IPS DF 4.7 (cell line): ENCODE data around the gene PYGB.

Experiments used
- DNase-seq: peaks from one replicate; pipeline ENCODE4 v3.0.0-alpha.2; 2013; ENCODE audit warnings: low spot score; ENCODE audit errors: extremely low read depth

The PYGB gene

GRCh38 chr20:25247956-25248785 is at the start of gene PYGB:
Gene PYGB, plus strand, starts transcription at chr20:25248085. Its CDS starts 94 bp downstream, at chr20:25248179.
- no peak for DNase-seq

DNA sequence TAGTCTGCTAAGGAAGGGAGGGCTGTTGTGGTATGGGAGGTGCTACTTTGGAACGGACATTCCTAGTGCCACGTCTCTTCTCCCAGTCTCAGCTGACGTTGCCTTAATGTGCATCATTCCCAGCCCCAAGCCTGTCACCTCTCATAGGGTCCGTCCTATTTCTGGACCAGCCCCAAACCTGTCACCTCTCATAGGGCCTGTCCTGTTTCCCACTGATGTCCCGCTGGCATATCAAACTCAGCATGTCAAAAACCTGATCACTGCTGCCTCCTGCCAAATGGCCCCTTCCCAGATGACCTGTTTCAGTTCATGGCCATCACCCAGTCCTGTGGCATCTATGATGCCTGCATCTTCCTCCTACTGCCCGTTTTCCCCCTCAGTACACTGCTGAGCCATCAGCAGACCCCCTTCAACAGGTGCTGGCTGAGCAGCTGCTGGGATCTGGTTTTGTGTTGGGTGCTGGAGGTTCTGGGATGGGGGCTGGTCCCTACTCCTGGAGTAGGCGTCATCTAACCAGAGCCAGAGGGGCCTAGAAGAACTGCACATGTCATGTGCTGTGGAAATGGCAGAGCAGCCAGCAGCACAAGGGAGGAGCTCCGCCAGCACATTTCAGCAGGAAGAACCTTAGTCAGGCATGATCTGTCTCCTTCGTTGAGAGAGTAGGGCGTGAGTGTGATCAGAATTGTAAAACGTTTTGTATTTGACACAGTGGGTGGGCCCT is 49.1 kb upstream of the PYGB start:
- DNase-seq: no peak

DNA sequence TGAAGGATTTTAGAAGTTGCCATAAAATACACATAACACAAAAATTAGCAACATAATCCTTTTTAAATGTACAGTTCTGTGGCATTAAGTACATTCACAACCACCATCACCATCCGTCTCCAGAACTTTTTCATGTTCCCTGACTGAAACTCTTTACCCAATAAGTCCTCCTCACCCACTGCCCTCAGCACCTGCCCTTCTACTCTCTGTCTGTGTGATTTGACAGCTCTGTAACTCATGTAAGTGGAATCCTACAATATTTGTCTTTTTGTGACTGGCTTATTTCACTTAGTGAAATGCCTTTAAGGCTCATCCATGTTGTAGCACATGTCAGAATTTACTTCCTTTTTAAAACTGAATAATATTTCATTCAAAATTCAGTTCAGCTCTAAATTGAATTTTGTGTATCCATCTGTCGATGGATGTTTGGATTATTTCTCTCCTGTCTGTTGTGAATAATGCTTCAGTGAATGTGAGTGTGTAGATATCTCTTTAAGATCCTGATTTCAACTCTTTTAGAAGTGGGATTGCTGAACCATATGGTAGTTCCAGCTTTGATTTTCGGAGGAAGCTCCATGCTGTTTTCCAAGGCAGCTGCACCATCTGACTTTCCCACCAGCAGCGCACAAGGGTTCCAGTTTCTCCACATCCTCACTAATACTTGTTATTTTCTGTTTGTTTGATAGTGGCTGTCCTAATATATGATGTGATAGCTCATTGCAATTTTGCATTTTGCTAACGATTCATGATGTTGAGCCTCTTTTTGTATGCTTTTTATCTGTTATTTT is 48.2 kb upstream of the PYGB start:
- DNase-seq: no peak

DNA sequence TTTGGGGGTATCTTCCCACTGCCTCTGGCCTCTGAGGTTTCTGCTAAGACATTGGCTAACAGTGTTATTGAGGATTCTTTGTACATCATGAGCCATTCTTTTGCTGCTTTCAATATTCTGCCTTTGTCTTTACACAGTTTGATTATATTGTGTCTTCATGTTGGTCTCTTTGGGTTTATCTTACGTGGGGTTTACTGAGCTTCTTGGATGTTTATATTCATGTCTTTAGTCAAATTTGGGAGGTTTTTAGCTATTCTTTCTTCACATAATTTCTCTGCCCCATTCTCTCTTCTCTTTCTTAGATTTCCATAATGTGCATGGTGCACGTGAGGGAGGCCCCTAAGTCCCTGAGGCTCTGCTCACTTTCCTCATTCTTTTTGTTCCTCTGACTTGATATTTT is 44.8 kb upstream of the PYGB start:
- no peak for DNase-seq

DNA sequence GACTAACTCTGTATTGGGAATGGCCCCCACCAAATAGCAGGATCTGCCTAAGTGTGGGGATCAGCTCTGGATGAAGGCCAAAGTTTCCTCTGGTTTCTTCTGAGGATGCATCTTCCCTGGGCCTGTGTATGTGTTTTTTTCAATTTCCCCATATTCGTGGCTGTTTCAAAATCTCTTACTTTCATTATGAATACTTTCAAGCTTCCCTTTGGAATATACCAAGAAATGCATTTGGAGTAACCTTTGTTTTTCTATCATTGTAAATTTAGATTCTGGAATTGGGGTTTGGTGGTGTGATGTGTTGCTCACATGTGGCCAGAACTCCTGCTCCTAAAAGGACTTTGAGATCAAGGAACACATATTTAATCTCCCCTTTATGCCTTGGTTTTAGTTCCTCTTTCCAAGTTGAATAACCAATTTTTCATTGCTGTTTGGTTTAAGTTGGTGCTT is 44.0 kb upstream of the PYGB start:
- DNase-seq: no peak

DNA sequence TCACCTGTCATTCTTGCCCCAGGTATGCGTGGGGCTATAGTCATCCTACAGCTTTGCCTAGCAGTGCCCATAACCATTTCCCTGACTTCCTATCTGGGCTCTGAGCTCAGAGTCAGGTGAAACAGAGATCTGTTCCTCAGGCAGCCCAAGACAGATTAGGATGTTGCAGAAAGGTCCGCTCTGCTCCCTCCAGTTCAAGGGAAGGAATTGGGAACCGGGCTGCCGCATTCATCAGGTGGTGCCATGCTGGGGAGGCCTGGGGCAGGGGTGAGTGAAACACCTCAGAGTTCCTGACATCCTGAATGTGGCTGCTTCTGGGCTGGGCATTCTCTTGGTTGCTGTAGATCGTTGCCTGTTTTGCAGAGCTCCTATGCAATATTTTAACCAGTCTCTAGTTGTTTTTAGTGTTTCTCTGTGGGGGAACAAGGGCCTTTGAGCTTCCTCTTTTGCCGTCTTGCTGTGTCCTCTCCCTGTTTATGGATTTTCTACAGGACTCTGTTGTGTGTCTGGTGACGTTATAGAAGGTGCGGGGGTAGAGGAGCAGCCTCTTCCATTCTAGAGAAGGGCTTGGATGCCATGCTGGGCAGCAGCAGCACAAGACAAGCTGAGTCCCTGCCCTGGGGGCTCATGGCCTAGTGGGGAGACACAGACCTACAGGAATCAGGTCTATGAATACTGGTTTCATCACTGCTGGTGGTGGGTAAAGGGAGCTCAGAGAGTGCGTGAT is 43.2 kb upstream of the PYGB start:
- no peak for DNase-seq

DNA sequence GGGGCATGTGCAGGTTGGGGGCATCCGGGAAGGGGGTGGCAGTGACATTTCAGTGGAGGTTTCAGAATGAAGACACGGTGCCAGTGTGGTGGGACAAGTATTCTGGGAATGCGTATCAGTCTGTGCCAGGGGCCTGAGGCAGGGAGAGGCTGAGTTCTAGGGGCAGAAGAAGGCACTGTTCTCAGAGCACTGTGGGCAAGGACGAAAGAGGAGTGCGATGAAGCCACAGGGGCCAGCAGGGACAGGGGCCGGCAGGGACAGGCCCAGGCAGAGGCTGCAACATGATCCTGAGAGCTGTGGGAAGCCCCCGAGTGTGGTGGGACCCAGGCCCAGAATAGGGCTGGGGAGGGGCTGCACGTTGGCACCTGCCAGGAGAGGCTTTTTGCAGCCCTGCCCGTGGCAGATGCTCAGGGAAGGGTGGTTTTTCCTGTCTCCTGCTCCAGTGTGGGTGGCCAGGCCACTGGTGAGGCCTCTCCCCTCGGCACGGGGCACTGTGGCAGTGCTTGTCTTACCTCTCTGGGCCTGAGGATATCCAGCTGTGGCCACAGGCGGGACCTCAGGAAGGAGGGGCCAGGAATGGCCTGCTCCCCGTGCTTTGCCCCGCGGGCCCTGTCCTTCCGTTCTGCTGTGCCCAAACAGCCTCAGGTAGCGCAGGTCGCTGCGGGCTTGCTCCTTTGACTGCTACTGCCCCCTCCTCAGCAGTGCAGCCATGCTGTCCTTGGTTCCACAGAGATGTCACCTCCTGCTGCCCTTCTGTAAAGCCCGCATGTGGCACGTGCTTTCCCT is 42.4 kb upstream of the PYGB start:
- no peak for DNase-seq

GRCh38 chr20:25206063-25206403 is 41.9 kb upstream of the PYGB start:
- DNase-seq: no peak

DNA sequence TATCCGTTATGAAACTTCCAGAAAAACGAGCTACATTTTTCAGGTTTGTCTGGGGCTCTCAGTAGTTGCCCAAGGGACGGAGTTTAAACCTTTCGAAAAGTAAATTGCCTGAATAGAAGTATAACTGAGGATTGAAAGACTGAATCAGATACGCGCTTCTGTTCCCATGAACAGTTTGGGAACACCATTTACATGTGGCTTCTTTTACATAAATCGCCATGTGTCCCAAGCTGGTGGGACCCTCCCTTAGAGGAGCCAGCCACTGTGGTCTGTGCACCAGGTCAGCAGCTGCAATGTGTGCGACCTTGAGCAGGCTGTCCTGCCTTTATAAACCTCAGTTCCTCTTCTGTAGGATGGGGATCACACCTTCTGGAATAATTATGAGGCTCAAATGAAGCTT is 41.3 kb upstream of the PYGB start:
- DNase-seq: no peak

- no peak for DNase-seq
These were observed 40.5 kb upstream of the PYGB start for GRCh38 chr20:25207149-25207959.

- DNase-seq: no peak
These were observed 39.8 kb upstream of the PYGB start for GRCh38 chr20:25207960-25208534.

DNA sequence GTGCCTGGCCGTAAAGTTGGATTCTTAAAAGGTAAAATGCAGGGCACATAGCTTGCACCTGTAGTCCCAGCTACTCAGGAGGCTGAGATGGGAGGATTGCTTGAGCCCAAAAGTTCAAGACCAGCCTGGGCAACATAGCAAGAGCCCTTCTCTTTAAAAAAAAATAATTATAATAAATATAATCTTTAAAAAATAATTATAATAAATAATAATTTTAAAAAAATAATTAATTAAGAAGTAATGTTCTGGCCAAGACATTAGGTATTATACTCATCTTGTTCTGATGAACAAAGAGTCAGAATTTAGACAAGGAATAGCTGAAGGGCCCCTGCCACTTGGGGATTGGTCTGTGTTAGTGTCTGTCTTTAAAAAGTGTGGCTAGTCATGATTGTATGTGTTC is 38.5 kb upstream of the PYGB start:
- no peak for DNase-seq

- DNase-seq: no peak
These were observed 38.0 kb upstream of the PYGB start for GRCh38 chr20:25209911-25210310.

- no peak for DNase-seq
These were observed 36.6 kb upstream of the PYGB start for GRCh38 chr20:25211273-25211672.

DNA sequence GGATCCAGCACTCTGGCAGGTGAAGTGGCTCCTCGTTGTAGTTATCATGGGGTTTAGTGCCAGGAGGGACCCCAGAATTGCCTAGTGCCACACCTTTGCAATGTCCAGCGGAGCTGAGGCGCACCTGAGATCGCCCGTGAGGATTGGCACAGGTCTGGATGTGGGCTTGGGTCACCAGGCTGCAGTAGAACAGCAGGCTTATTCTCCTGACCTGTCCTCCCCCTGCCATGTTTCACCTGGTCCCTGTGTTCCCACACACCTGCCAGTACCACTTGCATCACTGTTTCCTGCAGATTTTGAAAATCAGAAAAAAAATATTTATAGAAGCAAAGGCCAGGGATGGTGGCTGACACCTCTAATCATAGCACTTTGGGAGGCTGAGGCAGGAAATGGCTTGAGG is 35.6 kb upstream of the PYGB start:
- DNase-seq: no peak

- DNase-seq: no peak
These were observed 34.1 kb upstream of the PYGB start for GRCh38 chr20:25213566-25214425.

DNA sequence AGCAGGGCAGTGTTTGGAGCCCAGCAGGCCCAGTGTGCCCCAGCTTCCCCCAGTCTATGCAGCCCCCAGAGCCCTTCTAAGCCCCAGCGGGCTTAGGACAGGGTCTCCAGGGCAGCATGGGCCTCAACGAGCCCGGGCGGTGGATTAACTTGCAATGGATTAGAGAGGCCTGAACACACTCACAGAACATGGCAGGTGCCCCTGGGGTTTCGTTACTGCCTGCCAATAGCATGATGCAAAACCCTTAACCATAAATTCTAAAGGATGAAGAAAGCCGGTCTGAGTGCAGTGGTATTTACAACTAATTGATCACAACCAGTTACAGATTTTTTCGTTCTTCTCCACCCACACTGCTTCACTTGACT is 33.5 kb upstream of the PYGB start:
- no peak for DNase-seq

DNA sequence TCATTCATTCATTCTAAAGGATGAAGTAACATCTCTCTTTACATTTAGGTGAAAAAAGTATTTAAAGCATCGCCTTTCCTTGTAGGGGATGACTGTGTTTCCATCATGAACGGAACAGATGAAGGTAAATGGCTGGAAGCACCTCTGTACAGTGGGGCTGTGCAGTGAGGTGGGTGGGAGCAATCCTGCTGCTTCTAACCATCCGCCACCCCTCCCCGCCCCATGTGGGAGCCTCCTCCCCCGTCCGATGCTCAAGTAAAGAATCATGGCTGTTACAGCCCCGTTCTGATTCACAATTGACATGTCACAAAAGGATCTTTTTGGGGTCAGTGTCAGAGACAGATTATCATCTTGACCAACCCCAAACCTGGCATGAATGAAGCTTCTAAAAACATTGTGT is 33.1 kb upstream of the PYGB start:
- DNase-seq: no peak

- no peak for DNase-seq
These were observed 32.4 kb upstream of the PYGB start for GRCh38 chr20:25215521-25215920.
